ENCODE data around the gene GMPPA.

DNA sequence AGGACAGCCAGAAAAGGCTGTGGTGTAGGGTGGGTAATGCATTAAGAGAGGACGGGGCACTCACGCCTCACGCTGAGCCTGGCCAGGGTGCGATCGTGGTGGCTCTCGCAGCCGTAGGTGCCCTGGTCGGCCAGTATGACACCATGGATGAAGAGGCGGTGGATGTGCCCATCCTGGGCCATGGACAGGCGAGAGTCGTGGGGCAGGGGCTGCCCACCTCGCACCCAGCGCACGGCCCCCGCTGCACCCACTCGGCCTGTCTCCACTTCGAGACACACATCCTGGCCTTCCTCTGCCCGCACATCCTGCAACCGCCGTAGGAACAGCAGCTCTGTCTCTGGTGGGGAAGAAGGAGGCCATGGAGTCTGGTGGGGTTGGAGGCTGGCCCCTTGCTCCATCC lies 57.3 kb downstream of the GMPPA start:
- TF ChIP-seq CTCF (IDR thresholded peaks at IDR 0.05) (no peak), POLR2AphosphoS5 (IDR thresholded peaks at IDR 0.05) (no peak), POLR2A (IDR thresholded peaks at IDR 0.05) (no peak)
